HG02642 (cell line): ENCODE results near the gene CD24.
"Not testable (repeated sequence)": the region's sequence is repeated elsewhere in the genome, so short reads cannot be mapped to it uniquely, and the experiment has no call there.

Experiments
- ATAC-seq: cut with Tn5 transposase; IDR thresholded peaks from one replicate; pipeline ENCODE4 v1.9.1; 2021; ENCODE audit warnings: mild to moderate bottlenecking; ENCODE audit not compliant: unreplicated experiment, poor library complexity

Gene CD24

DNA sequence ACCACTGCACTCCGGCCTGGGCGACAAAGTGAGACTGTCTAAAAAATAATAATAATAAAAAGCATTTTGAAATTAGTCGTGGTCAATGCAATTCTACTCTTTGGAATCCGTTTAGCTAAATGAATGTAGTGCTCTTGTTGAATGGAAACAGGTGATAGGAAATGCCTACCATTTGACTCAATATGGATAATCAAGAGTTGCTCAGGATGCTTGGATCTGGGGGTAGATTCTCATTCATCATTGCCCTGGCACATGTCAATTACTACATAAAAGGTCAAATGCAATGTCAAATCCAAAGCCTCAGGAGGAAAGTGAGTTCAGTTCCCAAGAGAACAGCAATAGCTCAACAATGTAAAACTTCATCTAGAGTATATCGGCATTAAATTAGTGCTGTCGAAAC lies 3.8 kb downstream of the CD24 start:
- ATAC-seq, result not testable (repeated sequence)

GRCh38 chr6:106967936-106968555 lies 6.5 kb downstream of the CD24 start:
- no peak for ATAC-seq

GRCh38 chr6:106966671-106967640 lies 7.6 kb downstream of the CD24 start:
- ATAC-seq, result no peak

- no peak for ATAC-seq
These were observed 8.3 kb downstream of the CD24 start for GRCh38 chr6:106966229-106966628.

DNA sequence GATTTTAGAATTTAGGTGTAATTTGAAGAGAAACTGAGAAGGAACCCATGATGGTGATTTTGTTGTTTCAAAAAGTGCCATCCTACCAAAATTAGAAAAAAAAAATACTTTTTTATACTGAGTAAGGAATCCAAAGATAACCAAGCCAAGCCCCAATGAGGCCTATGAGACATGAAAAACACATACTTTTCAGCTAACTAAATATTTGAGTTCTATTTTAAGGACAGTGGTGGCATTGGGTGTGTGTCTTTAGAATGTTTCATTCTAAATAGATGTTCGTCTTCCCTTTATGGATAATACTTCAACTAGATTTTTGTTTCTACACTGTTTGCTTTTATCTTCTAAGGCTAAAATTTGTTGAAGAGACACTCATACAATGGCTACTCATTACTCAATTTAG lies 9.6 kb downstream of the CD24 start:
- ATAC-seq, result no peak

DNA sequence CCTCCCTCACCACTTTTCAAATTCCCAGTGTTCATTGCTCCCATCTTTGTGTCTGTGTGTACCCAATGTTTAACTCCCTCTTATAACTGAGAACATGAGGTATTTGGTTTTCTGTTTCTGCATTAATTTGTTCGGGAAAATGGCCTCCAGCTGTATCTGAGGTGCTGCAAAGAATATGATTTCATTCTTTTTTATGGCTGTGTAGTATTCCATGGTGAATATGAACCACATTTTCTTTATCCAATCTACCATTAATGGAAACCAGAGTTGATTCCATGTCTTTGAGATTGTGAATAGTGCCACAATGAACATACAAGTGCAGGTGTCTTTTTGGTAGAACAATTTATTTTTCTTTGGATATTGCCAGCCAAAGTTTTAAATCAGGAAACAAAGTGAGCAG lies 10.4 kb downstream of the CD24 start:
- no peak for ATAC-seq

DNA sequence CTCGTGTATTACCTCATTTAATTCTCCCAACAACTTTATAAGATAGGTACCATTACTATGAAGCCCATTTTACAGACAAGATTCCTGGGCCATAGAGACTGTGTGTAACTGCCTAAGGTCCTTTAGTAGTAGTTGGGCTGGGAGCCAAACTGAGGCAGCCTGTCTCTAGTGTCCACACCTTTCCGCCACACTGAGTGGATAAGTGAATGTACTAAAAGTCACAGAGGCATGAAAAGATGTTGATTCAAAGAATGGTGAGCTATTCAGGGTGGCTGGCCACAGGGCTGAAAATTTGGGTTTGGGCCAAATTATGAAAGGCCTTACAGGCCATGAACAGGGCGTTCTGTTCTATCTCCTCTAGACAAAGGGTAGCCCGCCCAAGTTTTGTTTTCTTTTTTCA lies 11.0 kb downstream of the CD24 start:
- ATAC-seq, result no peak

GRCh38 chr6:106961801-106962200 lies 12.7 kb downstream of the CD24 start:
- ATAC-seq, result no peak

DNA sequence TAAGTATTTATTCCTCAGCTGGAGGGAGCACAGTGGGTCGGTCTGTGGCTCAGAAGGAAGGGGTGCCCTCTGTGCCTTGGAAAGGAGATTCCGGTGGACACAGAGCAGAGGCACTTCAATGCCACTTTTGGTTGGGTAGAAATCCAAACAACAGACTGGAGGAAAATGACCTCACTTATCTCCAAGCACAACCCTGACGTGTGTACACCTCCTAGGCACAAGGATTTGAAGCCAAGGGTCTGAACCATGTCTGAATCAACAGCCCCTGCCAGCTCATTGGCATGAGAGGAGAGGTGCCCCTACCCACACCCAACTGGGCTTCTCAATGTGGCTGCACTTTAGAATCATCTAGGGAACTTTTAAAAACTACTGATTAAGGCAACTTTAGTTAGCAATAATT lies 13.4 kb downstream of the CD24 start:
- no peak for ATAC-seq

DNA sequence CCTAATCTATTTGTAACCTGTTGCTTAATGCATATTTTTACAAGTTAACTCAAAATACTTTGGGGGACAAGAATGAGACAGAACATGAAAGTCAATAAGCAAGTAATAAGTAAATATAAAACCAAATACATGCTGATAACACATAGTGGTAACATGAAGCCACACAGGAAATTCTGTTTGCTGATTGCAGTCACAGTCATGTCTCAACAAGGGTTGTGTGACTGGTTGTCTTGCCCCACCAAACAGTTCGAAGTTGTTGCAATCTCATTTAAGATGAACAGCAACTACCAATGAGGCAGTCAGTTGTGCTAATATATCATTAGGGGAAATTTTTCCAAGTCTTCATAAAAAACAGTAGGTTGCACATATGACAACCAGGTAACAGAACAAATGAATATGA lies 14.5 kb downstream of the CD24 start:
- ATAC-seq, result no peak

DNA sequence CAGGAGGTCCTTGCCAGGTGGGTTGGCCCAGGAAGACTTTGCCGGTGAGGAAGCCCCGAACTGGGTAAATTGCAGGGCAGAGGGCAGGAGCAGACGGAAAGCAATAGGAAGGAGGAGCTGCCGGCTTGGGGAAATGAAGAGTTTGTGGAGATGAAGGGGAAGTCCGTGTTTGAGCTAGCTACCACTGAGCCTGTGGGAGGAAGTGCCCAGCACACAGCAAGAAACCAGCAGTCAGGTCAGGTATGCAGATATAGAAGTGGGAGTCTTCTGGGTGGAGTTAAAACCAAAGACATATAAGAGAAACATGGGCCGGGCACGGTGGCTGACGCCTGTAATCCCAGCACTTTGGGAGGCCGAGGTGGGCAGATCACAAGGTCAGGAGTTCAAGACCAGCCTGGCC lies 34.7 kb downstream of the CD24 start:
- peak; percentile 54 for ATAC-seq

- ATAC-seq, result no peak
These were observed 35.3 kb downstream of the CD24 start for GRCh38 chr6:106939208-106939607.

DNA sequence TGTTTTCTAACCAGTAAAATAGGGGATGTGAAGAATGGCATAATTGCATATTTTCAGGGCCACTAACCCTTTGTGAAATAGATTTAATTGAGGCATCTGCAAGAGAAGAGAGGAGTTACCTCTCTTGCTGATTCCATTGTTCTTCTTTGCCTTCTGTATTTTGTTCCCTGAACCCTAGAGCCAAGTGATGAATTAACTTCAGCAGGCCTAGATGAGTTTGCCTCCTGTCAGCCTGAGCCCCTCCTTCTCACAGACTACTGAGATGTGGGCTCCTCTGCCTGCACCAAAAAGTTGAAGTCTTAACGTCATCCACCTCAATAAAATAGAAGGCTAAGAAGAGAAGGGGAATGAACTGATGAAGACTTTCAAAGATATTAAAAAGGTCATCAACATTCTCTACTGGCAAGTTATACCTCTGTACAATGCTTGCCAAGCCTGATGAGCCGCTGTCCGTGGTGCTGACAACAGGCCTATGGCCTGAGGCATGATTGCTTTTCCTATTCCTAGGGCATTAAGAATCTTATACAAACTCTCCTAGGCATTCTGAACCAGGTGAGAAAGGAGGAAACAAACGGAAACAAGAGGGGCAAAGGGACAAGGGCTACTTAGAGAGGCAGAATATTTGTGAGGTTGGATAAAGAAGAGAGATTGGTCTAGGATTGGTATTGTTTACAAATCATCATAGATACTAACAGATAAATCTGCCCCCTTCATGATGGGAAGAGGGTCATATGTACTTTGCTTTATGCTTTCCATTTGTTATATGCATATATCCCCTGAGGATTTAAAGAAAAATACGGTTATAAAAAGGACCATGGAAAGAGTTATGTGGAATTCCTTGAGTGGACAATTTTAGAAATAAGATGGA lies 46.8 kb downstream of the CD24 start:
- no peak for ATAC-seq

DNA sequence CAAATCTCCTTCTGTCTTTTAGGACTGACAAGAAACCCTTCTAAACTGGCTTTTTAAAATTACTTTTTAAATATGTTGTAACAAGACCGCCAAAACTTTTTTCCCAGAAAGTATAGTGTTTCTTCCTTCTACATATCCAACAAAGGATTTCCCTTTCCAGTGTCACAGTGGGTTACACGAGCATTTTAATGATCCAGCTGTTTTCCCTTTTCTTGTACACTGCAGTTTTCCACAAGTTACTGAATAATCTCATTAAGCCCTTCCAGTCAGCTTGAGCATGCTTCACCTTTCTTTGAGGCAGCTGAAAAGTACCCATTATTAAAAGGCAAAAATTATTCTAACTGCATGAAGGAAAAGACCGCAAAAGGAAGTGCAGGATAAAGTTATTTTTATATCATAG lies 48.6 kb downstream of the CD24 start:
- ATAC-seq, result no peak

DNA sequence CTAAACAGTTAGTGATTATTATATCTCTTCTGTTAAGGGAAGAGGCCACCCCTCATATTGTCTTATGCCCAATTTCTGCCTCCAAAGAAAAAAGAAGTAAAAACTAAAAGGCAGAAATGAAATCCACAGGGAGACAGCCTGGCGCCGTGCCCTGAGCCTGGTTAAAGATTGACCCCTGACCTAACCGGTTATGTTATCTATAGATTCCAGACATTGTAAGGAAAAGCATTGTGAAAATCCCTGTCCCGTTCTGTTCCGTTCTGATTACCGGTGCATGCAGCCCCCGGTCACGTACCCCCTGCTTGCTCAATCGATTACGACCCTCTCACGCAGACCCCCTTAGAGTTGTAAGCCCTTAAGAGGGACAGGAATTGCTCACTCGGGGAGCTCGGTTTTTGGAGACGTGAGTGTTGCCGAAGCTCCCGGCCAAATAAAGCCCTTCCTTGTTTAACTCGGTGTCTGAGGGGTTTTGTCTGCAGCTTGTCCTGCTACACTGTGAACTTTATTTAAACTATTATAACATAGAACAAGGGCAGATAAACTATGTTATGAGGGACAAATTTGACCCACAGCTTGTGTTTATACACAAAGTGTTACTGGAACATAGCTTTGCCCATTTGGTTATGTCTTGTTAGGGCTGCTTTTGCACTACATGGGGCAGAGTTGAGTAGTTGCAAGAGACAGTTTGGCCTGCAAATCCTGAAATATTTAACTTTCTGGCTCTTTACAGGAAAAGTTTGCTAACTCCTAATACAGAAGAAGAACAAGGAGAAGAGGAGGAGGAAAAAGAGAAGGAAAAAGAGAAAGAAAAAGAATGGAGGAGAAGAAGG lies 49.6 kb downstream of the CD24 start:
- no peak for ATAC-seq

DNA sequence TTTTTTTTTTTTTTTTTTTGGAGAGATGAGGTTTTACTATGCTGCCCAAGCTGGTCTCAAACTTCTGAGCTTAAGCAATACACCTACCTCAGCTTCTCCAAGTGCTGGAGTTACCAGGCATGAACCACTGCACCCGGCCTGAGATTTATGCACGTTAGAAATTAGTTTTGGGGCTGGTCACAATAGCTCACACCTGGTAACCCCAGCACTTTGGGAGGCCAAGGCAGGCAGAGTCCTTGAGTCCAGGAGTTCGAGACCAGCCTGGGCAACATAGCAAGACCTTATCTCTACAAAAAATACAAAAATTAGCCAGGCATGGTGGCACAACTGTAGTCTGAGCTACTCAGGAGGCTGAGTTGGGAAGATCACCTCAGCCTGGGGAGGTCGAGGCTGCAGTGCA lies 51.9 kb downstream of the CD24 start:
- no peak for ATAC-seq
